Activated naive CD4-positive, alpha-beta T cell (primary cell): ENCODE data around the gene LTA.

Source experiments
- DNase-seq, 4 experiments: peaks; one replicate each; lab custom pipeline; 2025; lab: John Stamatoyannopoulos, UW

The LTA gene

DNA sequence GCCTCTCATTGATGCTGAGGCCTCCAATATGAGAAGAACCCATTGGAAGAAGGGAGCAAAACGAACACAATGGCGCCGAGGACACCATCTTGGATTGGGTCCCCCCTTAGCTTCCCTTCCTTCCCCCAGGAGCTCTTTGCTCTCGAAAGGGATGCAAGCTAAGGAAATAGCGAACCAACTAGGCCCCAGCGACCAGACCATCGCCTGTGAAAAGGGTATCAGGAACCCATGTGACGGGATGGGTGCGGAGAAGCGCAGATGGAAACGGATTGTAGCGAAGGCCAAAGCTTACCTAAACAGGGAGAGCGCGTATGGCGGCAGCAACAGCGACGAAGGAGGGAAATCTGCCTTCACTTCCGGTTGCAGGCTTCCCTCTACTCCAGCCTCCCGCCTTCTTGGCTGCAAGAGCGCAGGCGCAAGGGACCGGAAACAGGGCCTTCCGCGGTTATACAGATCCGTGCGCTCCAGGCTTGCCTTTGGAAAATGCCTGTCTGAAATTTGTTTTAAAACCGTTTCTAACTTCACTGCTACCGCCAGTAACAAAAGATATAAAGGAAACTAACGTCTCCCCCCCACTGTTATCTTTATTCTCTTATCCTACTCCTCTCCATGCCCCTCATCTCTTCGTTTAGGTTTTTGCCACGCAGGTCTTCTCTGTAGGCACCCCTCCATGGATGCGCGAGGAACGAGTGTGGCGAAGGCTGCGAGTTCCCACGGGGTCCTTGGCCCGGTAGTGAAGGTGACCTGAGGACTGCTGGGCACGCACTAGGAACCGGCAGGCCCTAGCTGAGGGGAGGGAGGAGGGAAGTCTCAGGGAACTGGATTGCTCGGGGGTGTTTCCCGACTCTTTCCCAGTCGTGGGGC, 30.2 kb upstream of the LTA start, which contains the start of gene DDX39B:
TSS of gene DDX39B (minus strand) at position 346 of the 864 bp plus-strand sequence. CDS start 1,471 bp downstream, outside the sequence.
- DNase-seq: peak; percentile 77 to 89 (median 80)

DNA sequence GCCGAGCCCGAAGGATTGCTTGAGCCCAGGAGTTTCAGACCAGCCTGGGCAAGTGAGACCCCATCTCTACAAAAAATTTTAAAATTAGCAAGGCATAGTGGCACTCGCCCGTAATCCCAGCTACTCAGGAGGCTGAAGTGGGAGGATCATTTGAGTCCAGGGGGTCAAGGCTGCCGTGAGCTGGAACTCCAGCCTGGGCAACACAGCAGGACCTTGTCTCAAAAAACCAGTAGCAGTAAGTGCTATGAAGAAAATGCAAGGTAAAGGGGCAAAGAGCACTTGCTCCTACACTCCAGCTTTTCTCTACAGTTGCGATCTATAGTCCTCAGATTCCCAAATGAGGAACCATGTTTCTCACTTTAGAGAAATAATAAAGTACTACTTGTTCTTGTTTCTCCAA, 28.4 kb upstream of the LTA start:
- no peak for DNase-seq

DNA sequence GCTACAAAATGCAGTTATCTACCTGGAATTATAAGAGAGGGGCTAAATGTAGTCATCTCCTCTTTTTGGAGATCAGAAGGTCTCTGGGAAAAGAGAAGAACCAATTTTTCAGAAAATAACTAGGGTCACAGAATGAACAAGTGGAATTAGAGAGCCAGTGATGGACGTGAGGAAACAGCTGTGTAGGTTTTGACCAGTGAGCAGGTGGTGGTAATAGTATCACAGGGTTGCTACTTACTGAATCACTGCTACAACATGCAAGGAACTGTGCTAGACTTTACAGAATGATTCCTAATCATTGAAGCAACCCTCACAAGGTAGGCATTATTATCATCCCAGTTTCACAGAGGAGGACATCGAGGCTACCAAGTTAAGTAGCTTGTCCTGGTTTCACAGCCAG, 27.4 kb upstream of the LTA start:
- no peak for DNase-seq

DNA sequence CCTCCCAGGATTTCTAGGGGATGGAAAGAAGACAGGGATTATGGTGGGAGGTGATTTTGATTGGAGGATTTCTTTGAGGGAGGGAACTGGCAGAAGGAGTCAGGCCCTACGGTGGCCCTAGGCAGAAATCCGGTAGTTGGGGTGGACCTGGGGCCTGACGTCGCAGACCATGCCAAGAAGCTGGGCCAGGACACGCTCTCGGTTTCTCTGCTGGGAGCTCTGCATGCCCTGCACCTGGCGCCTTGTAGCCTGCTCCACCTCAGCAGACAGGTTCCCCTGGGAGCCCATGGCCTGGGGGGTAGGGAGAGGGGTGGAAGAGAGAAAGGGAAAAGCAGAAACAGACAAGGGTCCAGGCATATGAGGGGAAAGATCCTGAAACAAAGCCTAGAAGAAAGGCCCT, 26.8 kb upstream of the LTA start:
- DNase-seq: no peak

DNA sequence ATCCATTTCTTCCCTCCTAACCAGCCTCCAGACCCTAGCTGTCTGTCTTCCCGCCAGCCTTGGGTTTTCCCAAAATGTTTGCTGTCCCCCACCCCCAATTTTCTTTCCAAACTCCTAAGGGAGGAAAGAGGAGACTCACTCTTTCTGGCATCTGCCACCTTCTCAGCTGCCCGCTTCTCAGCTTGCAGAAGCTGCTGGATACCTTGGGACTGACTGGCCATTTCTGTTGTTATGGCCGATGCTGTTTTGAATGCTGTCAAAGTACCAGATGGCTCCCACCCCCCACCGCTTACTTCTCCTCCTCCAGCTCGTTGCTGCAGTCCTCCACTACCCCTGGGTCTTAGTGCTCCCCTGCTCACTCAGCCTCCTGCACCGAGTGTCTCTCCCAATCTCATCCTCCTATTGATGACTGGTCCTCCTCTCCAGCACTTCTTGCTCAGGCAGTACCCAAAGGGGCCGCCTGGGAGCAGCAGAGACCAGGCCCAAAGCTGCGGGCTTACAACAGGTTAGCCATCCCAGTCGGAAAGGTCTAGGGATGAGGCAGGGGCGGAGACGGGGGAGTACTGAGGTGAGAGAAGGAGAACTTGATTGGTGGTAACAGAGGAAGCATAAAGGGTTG, 25.6 kb upstream of the LTA start, which contains the start of gene ATP6V1G2:
TSS of gene ATP6V1G2 (minus strand) at position 270 of the 619 bp plus-strand sequence. CDS start at position 221, 49 bp downstream.
- peak; percentile 57 to 74 (median 58) for DNase-seq

DNA sequence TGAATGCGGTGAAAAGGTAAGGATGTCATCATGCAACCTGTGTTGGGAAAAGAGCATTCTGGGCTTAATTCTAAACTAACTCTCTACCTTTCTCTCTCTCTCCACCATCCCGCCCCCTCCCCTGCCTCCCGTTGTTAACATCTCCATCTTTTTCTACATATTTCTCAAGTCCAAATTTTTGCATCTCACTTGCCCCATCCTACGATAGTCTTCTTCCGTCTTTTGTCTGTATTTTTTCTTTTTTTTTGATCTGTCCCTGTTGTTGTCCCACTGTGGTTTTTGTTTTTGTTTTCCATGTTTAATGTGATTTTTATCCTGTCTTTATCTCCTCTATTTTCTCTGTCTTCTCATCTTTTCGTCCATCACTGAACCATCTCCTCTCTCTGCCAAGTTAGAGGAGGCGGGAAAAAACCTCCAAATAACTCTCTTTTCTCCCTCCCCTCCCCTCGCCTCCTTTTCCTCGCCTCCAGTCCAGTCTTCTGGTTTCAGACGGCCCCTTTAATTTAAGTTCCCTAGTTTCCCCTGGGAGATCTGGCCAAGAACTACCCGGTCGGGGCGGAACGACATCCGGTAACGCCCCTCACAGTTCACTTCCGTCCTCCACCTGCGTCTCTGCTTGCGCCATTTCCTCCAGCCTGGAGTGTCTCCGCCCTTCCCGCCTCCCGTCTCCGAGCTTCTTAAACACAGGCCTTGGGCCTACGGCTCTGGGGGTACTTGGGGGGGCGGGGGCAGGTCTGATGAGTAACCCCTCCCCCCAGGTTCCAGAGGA, 24.9 kb upstream of the LTA start, which contains the start of gene NFKBIL1:
TSS of gene NFKBIL1 (plus strand) at position 651 of the 769 bp plus-strand sequence. CDS start at position 738, 87 bp downstream.
- DNase-seq: peak; percentile 47 to 79 (median 69)

DNA sequence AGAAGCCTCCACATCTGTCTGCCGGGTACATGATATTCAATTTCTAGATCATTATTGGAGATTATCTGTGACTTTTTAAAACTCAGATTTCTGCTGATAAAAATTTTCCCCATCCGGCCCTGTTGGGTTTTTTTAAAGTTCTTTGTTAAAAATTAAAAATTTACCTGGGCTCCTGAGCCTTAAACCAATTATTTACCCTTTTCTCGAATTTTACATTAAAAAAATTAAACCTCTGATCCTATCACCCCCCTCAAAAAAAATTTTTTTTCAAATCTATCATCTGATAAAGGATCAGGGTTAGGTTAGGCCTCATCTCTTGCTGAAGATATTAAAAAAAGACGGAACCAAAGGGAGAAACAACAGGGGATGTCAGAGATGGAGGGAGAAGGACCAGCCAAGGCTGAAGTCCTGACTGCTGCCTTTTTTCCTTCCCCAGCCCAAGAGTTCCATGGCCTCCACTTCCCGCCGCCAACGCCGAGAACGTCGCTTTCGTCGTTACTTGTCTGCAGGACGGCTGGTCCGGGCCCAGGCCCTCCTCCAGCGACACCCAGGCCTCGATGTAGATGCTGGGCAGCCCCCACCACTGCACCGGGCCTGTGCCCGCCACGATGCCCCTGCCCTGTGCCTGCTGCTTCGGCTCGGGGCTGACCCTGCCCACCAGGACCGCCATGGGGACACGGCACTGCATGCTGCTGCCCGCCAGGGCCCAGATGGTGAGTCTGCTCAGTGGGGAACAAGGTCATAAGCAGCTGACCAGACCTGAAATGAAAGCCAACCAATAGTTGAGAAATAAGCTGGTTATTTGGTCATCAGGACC, 24.2 kb upstream of the LTA start:
- DNase-seq: no peak

DNA sequence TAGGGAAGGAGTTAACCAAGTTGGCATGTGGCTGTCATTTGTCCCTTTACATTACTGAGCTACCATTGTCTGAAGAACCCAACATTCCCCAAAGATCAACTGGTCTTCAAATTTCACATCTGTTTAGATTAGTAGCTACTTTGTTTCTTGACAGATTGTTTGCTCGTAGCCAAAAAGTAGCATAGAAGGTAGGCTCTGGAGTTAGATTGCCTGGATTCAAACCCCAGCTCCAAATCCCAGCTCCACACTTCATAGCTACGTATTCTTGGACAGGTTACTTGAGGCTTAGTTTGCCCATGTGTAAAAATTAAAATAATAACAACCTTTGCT, 23.6 kb upstream of the LTA start:
- DNase-seq: no peak

DNA sequence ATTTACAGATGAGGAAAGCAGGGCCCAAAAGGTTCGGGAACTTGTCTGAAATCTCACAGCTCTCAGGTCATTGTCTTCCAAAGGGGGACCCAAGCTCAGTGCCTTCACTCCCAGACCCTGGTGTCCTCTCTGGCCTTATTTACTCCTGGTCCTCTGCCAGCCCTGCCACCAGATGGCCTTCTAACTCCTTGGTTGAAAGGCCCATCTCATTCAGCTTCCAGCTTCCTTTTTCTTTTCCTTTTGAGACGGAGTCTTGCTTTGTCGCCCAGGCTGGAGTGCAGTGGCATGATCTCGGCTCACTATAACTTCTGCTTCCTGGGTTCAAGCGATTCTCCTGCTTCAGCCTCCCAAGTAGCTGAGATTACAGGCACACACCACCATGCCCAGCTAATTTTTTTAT, 20.7 kb upstream of the LTA start:
- DNase-seq: peak in 2 of 4 experiments; percentile 18 to 43

DNA sequence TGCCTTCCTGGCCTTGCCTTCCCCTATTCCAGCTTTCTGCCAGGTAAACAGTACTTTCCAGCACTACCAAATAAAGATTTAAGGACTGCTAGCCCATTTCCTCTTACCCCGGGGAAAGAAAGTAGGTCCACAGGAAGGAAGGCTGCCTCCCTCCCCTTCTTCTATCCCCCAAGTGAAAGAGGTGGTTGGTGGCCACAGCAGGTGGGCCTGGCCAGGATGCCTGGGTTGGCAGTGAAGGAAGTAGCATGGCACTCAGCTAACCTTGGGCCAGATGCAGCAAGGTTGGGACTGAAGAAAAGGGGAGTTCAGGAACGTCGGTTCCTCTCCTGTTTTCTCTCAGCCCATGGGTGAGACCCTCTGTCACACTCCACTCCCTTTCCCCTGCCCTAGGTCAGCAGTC, 15.8 kb upstream of the LTA start:
- no peak for DNase-seq

DNA sequence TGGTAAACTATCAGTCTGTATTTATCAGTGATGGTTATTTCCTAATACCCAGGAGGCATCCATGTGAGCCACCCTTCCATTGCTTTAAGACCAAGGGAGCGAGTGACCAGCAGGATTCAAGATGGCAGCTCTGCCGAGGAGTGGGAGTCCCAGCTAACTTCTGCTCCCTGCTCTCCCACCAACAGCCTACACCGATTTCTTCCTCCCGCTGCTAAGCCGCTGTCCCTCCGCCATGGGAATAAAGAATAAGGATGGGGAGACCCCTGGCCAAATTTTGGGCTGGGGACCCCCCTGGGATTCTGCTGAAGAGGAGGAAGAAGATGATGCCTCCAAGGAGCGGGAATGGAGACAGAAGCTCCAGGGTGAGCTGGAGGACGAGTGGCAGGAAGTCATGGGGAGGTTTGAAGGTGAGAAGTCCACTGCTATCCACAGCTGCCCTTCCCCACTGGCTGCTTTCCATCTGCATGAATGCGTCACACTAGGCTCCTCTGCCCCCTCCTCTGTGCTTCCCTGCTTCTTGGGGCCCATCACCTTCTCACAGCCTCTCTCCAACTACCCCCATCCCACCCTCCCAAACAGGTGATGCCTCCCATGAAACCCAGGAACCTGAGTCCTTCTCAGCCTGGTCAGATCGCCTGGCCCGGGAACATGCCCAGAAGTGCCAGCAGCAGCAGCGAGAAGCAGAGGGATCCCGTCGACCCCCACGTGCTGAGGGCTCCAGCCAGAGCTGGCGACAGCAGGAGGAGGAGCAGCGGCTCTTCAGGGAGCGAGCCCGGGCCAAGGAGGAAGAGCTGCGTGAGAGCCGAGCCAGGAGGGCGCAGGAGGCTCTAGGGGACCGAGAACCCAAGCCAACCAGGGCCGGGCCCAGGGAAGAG, 14.4 kb upstream of the LTA start:
- DNase-seq: no peak

DNA sequence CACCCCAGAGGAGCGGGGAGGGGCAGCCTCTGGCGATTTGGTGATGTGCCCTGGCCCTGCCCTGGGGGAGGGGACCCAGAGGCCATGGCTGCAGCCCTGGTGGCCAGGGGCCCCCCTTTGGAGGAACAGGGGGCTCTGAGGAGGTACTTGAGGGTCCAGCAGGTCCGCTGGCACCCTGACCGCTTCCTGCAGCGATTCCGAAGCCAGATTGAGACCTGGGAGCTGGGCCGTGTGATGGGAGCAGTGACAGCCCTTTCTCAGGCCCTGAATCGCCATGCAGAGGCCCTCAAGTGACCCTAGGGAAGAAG, 13.8 kb upstream of the LTA start:
- no peak for DNase-seq

DNA sequence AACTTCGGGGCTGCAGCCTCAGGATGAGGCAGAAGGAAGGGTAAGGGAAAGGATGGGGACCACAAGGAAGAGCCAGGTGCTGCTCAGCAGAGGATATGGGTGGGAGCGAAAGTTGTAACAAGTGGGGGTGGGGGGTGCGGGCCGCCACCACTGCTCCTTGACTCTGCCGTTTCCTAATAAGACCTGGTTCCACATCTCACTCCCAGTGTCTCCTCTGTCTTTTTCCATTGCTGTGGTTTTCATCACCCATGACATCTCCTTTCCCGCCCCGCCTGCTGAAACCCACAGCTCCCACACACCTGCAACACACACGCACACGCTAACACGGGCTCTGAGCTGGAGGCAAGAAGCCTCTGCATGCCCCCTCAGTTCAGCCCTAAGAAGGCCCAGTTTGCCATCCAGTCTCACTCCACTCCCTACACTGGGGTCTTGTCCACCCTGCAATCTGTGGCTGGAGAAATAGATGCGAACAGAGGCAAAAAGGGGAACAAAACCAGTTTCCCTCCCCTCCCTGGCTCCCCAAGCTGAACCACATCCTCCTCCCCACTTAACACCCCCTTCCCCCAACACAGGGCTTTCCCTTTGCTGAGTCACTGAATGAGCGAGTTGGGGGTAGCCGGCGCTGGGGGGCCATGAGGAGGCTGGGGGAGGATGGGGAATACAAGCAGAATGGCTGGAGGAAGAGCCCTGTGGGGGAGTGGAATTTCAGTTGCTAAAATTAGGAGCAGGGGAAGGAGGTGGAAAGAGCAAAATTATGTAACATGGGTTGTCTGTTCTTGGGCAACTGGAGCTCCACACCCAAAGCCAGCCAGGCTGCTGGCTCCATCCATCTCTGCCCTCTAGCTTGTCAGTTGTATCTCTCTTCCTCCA, 13.2 kb upstream of the LTA start:
- DNase-seq: peak in 1 of 4 experiments; percentile 24

DNA sequence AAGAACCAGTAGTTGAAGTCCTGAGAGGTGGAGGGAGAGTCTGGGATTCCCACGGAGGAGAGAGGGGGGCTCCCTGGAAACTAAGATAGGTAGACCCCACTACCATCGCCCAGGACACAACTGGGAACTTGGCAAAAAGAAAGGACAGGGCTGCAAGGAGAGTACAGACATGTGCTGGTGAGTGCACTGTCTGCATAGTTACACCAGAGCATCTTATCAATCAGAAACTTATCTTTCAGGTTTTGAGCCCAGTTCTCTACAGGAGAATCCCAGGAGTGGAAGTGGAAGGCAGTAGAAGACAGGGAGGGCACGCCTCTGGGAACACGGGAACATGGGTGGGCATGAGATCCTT, 12.5 kb upstream of the LTA start:
- DNase-seq: no peak

DNA sequence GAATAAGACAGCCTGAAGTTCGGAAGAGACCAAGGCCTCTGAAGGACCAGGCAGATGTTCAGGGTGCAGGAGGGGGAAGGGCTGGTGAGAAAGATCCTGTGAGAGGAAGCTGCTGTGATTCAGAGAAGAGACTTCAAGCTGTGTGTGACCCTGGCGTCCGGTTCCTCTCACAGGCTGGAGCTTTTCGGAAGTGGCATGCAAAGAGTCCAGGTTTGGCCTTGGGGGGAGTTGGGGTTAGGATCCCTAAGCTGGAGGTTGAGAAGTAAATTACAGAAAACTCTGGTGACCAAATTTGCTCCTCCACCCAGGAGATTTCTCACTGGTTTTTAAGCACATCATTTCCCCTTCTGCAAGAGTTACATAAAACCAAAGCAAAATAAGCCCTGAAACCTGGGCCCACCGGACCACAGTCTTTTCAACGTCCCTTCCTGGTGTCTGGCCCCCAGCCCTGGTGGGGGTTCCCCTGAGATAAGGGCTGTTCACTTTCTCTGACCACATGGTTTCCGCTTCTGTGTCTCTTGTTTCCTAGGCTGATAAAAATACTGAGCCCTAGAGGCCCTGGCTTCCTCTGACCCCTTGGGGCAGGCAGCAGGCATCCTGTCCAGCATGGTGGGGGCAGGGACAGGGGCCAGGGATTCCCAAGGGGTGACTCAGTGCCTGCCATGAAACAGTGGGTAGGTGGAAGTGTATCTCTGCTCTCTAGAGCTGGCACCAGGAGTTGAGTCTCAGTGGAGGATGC, 12.0 kb upstream of the LTA start:
- peak in 1 of 4 experiments; percentile 21 for DNase-seq

DNA sequence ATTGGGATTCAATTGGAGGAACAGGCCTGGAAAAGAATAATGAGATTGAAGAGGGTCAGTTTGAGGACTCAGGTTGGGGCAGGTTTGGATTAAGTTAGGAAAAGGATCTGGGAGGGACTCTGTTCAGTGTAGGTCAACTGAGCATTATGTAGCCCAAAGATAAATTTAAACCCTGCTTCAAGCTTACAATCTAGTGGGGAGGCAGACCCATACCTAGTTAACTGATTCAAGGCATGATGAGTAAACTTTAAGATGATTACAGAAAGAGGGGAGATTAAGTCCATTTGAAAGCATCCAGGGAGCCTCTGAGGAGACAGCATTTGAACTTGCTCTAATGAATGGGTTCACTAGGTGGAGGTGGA, 11.4 kb upstream of the LTA start:
- no peak for DNase-seq

DNA sequence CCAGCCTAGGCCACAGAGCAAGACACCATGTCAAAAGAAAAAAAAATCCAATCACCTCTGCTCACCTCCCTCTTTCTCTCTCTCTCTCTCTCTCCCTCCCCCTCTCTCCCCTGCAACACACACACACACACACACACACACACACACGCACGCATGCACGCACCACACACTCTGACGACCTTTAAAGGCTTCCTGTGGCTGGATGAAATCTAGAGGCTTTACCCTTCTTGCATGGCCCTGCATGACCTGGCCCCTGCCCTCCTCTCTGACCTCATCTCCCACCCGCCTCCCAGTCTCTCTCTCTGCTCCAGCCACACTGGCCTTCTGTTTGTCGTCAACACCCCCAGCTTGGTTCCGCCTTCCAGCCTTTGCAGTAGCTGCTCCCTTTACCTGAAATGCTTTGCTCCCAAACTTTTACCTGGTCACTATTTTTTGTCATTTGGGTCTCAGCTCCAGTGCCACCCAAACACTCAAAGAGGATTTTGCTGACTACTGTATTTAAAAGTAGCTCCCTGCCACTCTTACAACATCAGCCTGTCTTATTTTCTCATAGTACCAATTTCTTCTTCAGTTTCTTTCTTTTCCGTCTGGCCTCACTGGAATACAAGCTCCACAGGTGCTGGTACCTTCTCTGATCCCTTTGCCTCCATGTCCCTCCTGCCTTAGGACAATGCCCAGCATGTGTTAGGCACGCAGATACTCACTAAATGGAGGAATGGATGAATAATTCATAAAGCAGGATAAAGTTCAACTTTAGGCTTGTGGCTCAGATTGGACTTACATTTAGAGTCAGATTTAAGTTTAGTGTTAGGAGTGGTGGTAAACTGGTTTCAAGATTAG, 4.3 kb upstream of the LTA start:
- no peak for DNase-seq

DNA sequence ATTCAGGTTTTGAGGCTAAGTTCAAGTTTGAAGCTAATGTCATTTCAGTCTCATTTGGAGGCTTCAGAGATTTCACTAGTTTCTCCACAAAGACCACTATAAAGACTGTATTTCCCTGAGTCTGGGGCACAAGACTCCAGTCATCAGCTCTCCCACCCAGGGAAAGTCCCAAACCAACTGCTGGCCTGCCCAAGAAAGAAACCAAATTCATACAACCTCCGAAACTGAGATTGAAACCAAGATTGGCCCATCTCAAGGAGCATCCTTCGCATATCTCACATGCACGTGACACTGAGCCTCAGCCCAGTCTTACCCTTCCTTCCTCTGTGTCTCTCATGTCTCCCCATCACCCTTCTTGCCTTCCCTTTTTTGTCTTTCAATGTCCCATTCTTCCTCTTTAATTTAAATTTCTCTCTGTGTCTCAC, 3.5 kb upstream of the LTA start:
- DNase-seq: no peak
